ENCODE data around the gene BCL11A.

GRCh38 chr2:60555066-60555782 is 1.8 kb upstream of the BCL11A start:
- peak; percentile 56 for TF ChIP-seq CTCF (IDR thresholded peaks at IDR 0.05)
- peak; percentile 27 for TF ChIP-seq EZH2 (IDR thresholded peaks at IDR 0.05)

Measured in neural progenitor cell (in vitro differentiated cells).